Ovary (tissue), 3 donors: ENCODE data around the gene FNDC10.

Experiments
- EP300 ChIP-seq: sonication (generic); formaldehyde crosslinking; IDR thresholded peaks from one replicate; pipeline ENCODE4 v1.6.1; 2017; ENCODE audit warnings: antibody characterized with exemption
- TF ChIP-seq, protein P1 (sequence below), 3 donors: fragments of 450-650 bp in 2 of 3; fragments of 200-600 bp in 1 of 3; IDR thresholded peaks; one replicate each; pipeline versions ENCODE4 v1.5.1 to v1.8.0; 2016 to 2022; ENCODE audit warnings: antibody characterized with exemption in 3 of 3, mild to moderate bottlenecking in 1 of 3
- donor health status: DM: no; HTN: no; CAD: no.

DNA sequence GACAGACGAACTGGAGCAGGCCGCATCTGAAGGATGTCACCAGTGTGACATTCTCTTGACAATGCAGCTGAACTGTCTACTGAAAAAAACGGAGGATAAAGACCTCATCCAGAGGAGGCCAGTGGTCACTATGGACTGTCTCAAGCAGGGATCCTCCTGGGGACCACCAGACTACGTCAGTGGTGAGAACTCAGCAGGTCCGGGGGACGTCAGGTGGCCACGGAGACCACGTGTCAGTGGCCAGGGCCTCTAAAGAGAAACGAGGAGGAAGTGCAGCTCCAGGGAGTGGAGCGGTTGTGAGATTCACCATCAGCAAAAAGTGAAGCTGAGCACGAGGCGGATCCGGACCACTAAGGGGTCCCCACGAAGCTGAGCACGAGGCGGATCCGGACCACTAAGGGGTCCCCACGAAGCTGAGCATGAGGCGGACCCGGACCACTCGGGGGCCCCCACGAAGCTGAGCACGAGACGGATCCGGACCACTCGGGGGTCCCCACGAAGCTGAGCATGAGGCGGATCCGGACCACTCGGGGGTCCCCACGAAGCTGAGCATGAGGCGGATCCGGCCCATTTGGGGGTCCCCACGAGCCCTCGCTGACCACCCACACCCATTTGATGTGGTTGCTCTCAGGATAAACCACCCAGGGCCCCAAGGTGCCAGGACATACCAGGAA, 46.0 kb downstream of the FNDC10 start:
- TF ChIP-seq EP300: no peak
- TF ChIP-seq, protein P1, sequence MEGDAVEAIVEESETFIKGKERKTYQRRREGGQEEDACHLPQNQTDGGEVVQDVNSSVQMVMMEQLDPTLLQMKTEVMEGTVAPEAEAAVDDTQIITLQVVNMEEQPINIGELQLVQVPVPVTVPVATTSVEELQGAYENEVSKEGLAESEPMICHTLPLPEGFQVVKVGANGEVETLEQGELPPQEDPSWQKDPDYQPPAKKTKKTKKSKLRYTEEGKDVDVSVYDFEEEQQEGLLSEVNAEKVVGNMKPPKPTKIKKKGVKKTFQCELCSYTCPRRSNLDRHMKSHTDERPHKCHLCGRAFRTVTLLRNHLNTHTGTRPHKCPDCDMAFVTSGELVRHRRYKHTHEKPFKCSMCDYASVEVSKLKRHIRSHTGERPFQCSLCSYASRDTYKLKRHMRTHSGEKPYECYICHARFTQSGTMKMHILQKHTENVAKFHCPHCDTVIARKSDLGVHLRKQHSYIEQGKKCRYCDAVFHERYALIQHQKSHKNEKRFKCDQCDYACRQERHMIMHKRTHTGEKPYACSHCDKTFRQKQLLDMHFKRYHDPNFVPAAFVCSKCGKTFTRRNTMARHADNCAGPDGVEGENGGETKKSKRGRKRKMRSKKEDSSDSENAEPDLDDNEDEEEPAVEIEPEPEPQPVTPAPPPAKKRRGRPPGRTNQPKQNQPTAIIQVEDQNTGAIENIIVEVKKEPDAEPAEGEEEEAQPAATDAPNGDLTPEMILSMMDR (IDR thresholded peaks at IDR 0.05): no peak
